ENCODE data around the gene MDFIC. TPM values are rescaled to one million over a fixed set of nuclear protein-coding genes. Genes with fewer than 3 reads are reported as not detected.

Gene MDFIC
- polyA plus RNA-seq, 1 of the 3 experiments (the other 2 are of a cell fraction): 2.8 TPM

DNA sequence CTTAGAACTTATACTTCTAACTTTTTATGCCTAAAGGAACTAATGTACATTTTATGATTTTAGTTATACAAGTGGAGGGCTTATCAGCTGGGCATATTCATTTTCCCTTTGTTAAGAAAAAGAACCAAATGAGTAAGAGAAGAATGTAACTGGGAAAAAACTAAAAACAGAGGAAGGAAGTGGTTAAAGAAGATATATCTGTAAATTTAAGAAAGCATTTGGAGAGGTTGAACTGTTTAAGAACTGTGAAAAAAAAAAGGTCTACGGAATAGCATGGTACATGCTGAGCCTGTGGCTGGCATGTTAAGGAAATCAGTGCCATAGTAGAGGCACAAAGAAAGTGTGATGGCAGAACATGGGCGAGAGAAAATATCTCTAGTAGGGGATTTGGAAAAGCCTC, 6.2 kb downstream of the MDFIC start:
- Histone ChIP-seq H3K4me2 (no peak overlapping the region), H3K4me3 (ENCODE audit: low read depth in 2 of 2, low read length in 1 of 2) (no peak overlapping the region), H2AFZ (ENCODE audit: low read depth) (no peak overlapping the region), H3K36me3 (replicated peaks in 1 of 2; ENCODE audit: control insufficient read depth in 1 of 2, insufficient read depth in 2 of 2, low read length in 1 of 2) (no peaks in the 10 kb centered on the region), H3K4me1 (ENCODE audit: control insufficient read depth in 1 of 2, insufficient read depth in 2 of 2, low read depth in 1 of 2, low read length in 1 of 2) (peaks cover 0 to 5% of the 10 kb centered on the region in 2 experiments; a peak in 2 of 4 replicates), H3K27me3 (ENCODE audit: insufficient read depth) (no peaks in the 10 kb centered on the region), H3K9ac (no peak overlapping the region), H4K20me1 (ENCODE audit: insufficient read depth) (no peaks in the 10 kb centered on the region), H3K9me3 (no peaks in the 10 kb centered on the region), H3K27ac (ENCODE audit: low read depth in 2 of 2, low read length in 1 of 2) (no peak overlapping the region), H3F3A (replicated peaks; ENCODE audit: insufficient read depth) (no peaks in the 10 kb centered on the region), H3K79me2 (ENCODE audit: insufficient read depth) (no peaks in the 10 kb centered on the region), H3K9me2 (no peaks in the 10 kb centered on the region)
- POLR2A ChIA-PET: no interaction called here
- WGBS (ENCODE audit: low lambda C conversion rate): 8% methylated on average over 2 of the region's 2 CpGs
- CTCF ChIA-PET: no interaction called here
- no peak for TF ChIP-seq MEF2A (IDR thresholded peaks at IDR 0.05; ENCODE audit: borderline replicate concordance, low read depth)
- TF ChIP-seq, protein P1, sequence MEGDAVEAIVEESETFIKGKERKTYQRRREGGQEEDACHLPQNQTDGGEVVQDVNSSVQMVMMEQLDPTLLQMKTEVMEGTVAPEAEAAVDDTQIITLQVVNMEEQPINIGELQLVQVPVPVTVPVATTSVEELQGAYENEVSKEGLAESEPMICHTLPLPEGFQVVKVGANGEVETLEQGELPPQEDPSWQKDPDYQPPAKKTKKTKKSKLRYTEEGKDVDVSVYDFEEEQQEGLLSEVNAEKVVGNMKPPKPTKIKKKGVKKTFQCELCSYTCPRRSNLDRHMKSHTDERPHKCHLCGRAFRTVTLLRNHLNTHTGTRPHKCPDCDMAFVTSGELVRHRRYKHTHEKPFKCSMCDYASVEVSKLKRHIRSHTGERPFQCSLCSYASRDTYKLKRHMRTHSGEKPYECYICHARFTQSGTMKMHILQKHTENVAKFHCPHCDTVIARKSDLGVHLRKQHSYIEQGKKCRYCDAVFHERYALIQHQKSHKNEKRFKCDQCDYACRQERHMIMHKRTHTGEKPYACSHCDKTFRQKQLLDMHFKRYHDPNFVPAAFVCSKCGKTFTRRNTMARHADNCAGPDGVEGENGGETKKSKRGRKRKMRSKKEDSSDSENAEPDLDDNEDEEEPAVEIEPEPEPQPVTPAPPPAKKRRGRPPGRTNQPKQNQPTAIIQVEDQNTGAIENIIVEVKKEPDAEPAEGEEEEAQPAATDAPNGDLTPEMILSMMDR (IDR thresholded peaks at IDR 0.05): no peak
- TF ChIP-seq RFX5 (IDR thresholded peaks at IDR 0.05; ENCODE audit: low read length): no peak
- TF ChIP-seq FOSL2 (IDR thresholded peaks at IDR 0.05; ENCODE audit: borderline replicate concordance, low read depth): no peak
- TF ChIP-seq, protein P2, sequence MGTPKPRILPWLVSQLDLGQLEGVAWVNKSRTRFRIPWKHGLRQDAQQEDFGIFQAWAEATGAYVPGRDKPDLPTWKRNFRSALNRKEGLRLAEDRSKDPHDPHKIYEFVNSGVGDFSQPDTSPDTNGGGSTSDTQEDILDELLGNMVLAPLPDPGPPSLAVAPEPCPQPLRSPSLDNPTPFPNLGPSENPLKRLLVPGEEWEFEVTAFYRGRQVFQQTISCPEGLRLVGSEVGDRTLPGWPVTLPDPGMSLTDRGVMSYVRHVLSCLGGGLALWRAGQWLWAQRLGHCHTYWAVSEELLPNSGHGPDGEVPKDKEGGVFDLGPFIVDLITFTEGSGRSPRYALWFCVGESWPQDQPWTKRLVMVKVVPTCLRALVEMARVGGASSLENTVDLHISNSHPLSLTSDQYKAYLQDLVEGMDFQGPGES (IDR thresholded peaks at IDR 0.05; ENCODE audit: low read depth, low read length): no peak
- TF ChIP-seq RAD21 (IDR thresholded peaks at IDR 0.05; ENCODE audit: low read length): no peak
- no peak for TF ChIP-seq TAF1 (IDR thresholded peaks at IDR 0.05; ENCODE audit: borderline replicate concordance, low read depth, low read length)
- no peak for TF ChIP-seq GABPA (IDR thresholded peaks at IDR 0.05; ENCODE audit: low read depth)
- TF ChIP-seq TEAD4 (IDR thresholded peaks at IDR 0.05; ENCODE audit: borderline replicate concordance, insufficient read depth): no peak
- TF ChIP-seq TCF12 (IDR thresholded peaks at IDR 0.05): no peak
- no peak for TF ChIP-seq EP300 (IDR thresholded peaks at IDR 0.05; ENCODE audit: borderline replicate concordance in 1 of 2, low read depth in 1 of 2, low read length in 1 of 2)
- no peak for TF ChIP-seq FOXM1 (IDR thresholded peaks at IDR 0.05; ENCODE audit: low read depth)
- TF ChIP-seq NRF1 (IDR thresholded peaks at IDR 0.05; ENCODE audit: low read depth, low read length): no peak
- TF ChIP-seq, protein P3, sequence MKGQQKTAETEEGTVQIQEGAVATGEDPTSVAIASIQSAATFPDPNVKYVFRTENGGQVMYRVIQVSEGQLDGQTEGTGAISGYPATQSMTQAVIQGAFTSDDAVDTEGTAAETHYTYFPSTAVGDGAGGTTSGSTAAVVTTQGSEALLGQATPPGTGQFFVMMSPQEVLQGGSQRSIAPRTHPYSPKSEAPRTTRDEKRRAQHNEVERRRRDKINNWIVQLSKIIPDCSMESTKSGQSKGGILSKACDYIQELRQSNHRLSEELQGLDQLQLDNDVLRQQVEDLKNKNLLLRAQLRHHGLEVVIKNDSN (IDR thresholded peaks at IDR 0.05; ENCODE audit: borderline replicate concordance, low read depth): no peak
- TF ChIP-seq, protein P4, sequence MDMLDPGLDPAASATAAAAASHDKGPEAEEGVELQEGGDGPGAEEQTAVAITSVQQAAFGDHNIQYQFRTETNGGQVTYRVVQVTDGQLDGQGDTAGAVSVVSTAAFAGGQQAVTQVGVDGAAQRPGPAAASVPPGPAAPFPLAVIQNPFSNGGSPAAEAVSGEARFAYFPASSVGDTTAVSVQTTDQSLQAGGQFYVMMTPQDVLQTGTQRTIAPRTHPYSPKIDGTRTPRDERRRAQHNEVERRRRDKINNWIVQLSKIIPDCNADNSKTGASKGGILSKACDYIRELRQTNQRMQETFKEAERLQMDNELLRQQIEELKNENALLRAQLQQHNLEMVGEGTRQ (IDR thresholded peaks at IDR 0.05; ENCODE audit: borderline replicate concordance, low read depth, low read length): no peak
- DNase-seq: no peak
